Measurements from ENCODE around the gene UBE2J2.
A peak's percentile ranks its signal among the peaks of the same experiment; 100 is the strongest.

Gene UBE2J2

GRCh38 chr1:1304331-1305299 lies 31.0 kb upstream of the UBE2J2 start:
- peak overlapping the region; percentile 96 for H3K27ac ChIP-seq
- no peak for TF ChIP-seq CTCF (conservative IDR thresholded peaks at IDR 0.05)

GRCh38 chr1:1303736-1304135 lies 30.1 kb upstream of the UBE2J2 start:
- 0 out of 2 replicates have a peak overlapping the region, but pooled peaks have one; percentile 96 for H3K27ac ChIP-seq

GRCh38 chr1:1302951-1303509 lies 29.4 kb upstream of the UBE2J2 start:
- no peak overlapping the region for H3K27ac ChIP-seq
- TF ChIP-seq CTCF (conservative IDR thresholded peaks at IDR 0.05): no peak

More at GRCh38 chr1:1303736-1304135, 30.1 kb upstream of the UBE2J2 start:
- TF ChIP-seq CTCF (conservative IDR thresholded peaks at IDR 0.05): no peak

GRCh38 chr1:1302006-1302430 lies 28.4 kb upstream of the UBE2J2 start:
- H3K27ac ChIP-seq: no peak overlapping the region
- TF ChIP-seq CTCF (conservative IDR thresholded peaks at IDR 0.05): peak; percentile 75

- TF ChIP-seq CTCF (conservative IDR thresholded peaks at IDR 0.05): no peak
- H3K27ac ChIP-seq: no peak overlapping the region
Measured at GRCh38 chr1:1300352-1300739, 26.7 kb upstream of the UBE2J2 start.

GRCh38 chr1:1299686-1300351 lies 26.2 kb upstream of the UBE2J2 start:
- TF ChIP-seq CTCF (conservative IDR thresholded peaks at IDR 0.05): peak; percentile 54
- no peak overlapping the region for H3K27ac ChIP-seq
